Measurements from ENCODE around the gene PRM1. TPM values are rescaled to one million over a fixed set of nuclear protein-coding genes. Genes with fewer than 3 reads are reported as not detected.

PRM1 gene
- total RNA-seq, 1 experiment from 2014 or later: not detected

DNA sequence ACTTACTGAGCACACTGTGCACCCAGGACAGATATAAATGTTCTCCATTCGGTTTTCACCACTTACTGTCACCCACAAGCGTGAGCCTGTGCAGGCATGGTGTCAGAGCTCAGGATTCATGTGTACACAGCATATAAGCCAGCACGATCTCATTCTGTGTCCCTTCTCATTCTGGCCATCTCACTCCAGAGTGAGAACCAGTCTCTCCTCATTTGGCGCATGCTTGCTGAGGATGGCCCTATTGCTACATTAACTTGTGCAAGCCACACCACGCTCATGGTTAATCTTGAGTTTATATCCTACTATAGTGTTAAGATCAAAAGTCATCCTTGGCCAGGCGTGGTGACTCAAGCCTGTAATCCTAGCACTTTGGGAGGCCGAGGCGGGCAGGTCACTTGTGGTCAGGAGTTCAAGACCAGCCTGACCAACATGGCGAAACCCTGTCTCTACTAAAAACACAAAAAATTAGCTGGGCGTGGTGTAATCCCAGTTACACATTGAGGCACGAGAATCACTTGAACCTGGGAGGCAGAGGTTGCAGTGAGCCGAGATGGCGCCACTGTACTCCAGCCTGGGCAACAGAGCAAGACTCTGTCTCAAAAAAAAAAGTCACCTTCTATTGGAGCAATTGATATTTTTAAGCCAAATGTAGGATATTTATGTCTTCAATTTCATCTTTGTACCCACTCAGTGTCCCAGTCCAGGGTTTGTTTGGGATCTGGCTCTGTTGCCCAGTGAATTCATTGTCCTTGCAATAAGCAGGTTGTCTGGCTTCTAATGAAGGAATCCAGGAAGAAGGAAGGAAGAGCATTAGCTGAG, 46.0 kb downstream of the PRM1 start:
- no peaks in the 10 kb centered on the region for H3K9me3 ChIP-seq (replicated peaks)
- DNase-seq: no peak
- no peaks in the 10 kb centered on the region for H3K4me1 ChIP-seq
- H3K36me3 ChIP-seq: no peaks in the 10 kb centered on the region
- H3K27ac ChIP-seq: no peak overlapping the region
- H3K4me3 ChIP-seq: no peak overlapping the region
- H3K27me3 ChIP-seq: no peaks in the 10 kb centered on the region

- Histone ChIP-seq H3K4me3 (no peak overlapping the region), H3K4me1 (no peaks in the 10 kb centered on the region), H3K9me3 (replicated peaks) (no peaks in the 10 kb centered on the region), H3K27me3 (no peaks in the 10 kb centered on the region), H3K27ac (no peak overlapping the region), H3K36me3 (no peaks in the 10 kb centered on the region)
- no peak for DNase-seq
Measured at GRCh38 chr16:11233727-11234376, 47.3 kb downstream of the PRM1 start.

GRCh38 chr16:11232852-11233726, 48.0 kb downstream of the PRM1 start:
- Histone ChIP-seq H3K27me3 (no peaks in the 10 kb centered on the region), H3K27ac (no peak overlapping the region), H3K9me3 (replicated peaks) (no peaks in the 10 kb centered on the region), H3K4me1 (no peaks in the 10 kb centered on the region), H3K36me3 (no peaks in the 10 kb centered on the region), H3K4me3 (no peak overlapping the region)
- DNase-seq: no peak

- DNase-seq: no peak
- Histone ChIP-seq H3K4me1 (no peaks in the 10 kb centered on the region), H3K27me3 (no peaks in the 10 kb centered on the region), H3K9me3 (replicated peaks) (no peaks in the 10 kb centered on the region), H3K36me3 (no peaks in the 10 kb centered on the region), H3K27ac (no peak overlapping the region), H3K4me3 (no peak overlapping the region)
Measured at GRCh38 chr16:11232302-11232851, 48.8 kb downstream of the PRM1 start.

DNA sequence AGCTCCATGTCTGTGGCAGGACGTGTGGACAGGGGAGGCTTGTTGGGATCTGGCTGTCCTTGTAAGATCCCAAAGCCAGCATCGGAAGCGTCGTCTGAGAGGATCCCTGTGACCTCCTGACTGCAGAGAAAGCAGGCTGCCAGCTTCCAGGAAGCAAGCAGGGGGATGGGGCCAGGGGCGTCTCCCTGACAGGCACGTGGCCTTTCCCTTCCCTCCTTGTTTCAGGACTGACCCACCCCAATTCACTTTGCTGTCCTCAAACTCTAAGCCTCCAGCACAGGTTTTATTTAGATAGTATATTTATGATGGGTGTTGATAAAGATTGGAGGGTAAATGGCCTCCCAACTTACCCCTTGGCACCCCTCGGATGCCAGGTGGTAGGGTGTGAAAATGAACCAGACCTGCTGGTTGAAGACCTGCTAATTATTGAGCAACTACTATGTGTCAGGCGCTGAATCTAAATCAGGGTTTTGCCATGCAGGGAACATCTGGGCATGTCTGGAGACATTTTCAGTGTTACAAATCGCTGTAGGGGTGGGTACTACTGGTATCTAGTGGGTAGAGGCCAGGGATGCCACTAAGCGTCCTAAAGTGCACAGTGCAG, 49.7 kb downstream of the PRM1 start:
- no peaks in the 10 kb centered on the region for H3K36me3 ChIP-seq
- H3K27me3 ChIP-seq: no peaks in the 10 kb centered on the region
- no peak for DNase-seq
- H3K4me1 ChIP-seq: no peaks in the 10 kb centered on the region
- H3K9me3 ChIP-seq (replicated peaks): no peaks in the 10 kb centered on the region
- no peak overlapping the region for H3K4me3 ChIP-seq
- H3K27ac ChIP-seq: no peak overlapping the region

Other genes starting within 250 kb of the PRM1 start
- gene SOCS1, start 25.1 kb downstream of the PRM1 start, total RNA-seq (2014; rRNA removed; shearing (Covaris generic)): 1.4 and 1.8 TPM in 2 replicates
- gene TNP2, start 12.0 kb downstream of the PRM1 start, total RNA-seq (2014; rRNA removed; shearing (Covaris generic)): not detected in 2 replicates
- gene PRM3, start 7.7 kb downstream of the PRM1 start, total RNA-seq (2014; rRNA removed; shearing (Covaris generic)): not detected in 2 replicates
- not detected in 2 replicates for gene PRM2, start 4.8 kb downstream of the PRM1 start, total RNA-seq (2014; rRNA removed; shearing (Covaris generic))
- gene RMI2, start 64.1 kb upstream of the PRM1 start, total RNA-seq (2014; rRNA removed; shearing (Covaris generic)): 28.2 and 33.0 TPM in 2 replicates